ENCODE data around the gene IFNL2. TPM values are rescaled to one million over a fixed set of nuclear protein-coding genes. Genes with fewer than 3 reads are reported as not detected.

The IFNL2 gene
- total RNA-seq, 1 experiment from 2014 or later = not detected

- no peak overlapping the region for H3K4me3 ChIP-seq (ENCODE audit: low read length)
- TF ChIP-seq EZH2 (IDR thresholded peaks at IDR 0.05; ENCODE audit: low read length, unreplicated experiment) = no peak
- TF ChIP-seq EZH2phosphoT487 (IDR thresholded peaks at IDR 0.05; ENCODE audit: borderline replicate concordance, low read length) = no peak
- TF ChIP-seq CTCF (conservative IDR thresholded peaks at IDR 0.05; ENCODE audit: low read depth, low read length) = no peak
- no peak for DNase-seq
- H2AFZ ChIP-seq (ENCODE audit: low read length) = no peak overlapping the region
- H3K4me2 ChIP-seq (ENCODE audit: low read length) = no peak overlapping the region
- no peaks in the 10 kb centered on the region for H3K9me3 ChIP-seq (ENCODE audit: low read length)
- intact Hi-C loops (cut with micrococcal nuclease) = no loop called here
- H3K9ac ChIP-seq (ENCODE audit: low read length) = no peak overlapping the region
- H3K27me3 ChIP-seq (ENCODE audit: low read length) = no peaks in the 10 kb centered on the region
- no peaks in the 10 kb centered on the region for H4K20me1 ChIP-seq (ENCODE audit: low read length)
- H3K27ac ChIP-seq (ENCODE audit: low read length) = no peak overlapping the region
- no peak for ATAC-seq
- no peaks in the 10 kb centered on the region for H3F3A ChIP-seq (ENCODE audit: low read length, unreplicated experiment)
- no TSS peak for BruUV-seq (replicated peaks)
- ChIA-PET CTCF (no interaction called here), POLR2A (ENCODE audit: unreplicated experiment) (no interaction called here)
- H3K79me2 ChIP-seq (ENCODE audit: low read length) = no peaks in the 10 kb centered on the region
- H3K9me2 ChIP-seq (replicated peaks; ENCODE audit: low read length) = no peaks in the 10 kb centered on the region
- H3K4me1 ChIP-seq (ENCODE audit: insufficient read depth, low read length) = no peaks in the 10 kb centered on the region
- H3K36me3 ChIP-seq (ENCODE audit: low read depth, low read length) = no peaks in the 10 kb centered on the region
Observed at GRCh38 chr19:39299832-39300231, 31.6 kb downstream of the IFNL2 start.

GRCh38 chr19:39301021-39301420 is 32.8 kb downstream of the IFNL2 start:
- intact Hi-C loops (cut with micrococcal nuclease) = no loop called here
- no peaks in the 10 kb centered on the region for H3K27me3 ChIP-seq (ENCODE audit: low read length)
- no TSS peak for BruUV-seq (replicated peaks)
- H3K9me3 ChIP-seq (ENCODE audit: low read length) = no peaks in the 10 kb centered on the region
- no peaks in the 10 kb centered on the region for H3K4me1 ChIP-seq (ENCODE audit: insufficient read depth, low read length)
- ATAC-seq = no peak
- H3K9ac ChIP-seq (ENCODE audit: low read length) = no peak overlapping the region
- TF ChIP-seq EZH2phosphoT487 (IDR thresholded peaks at IDR 0.05; ENCODE audit: borderline replicate concordance, low read length) = no peak
- TF ChIP-seq CTCF (conservative IDR thresholded peaks at IDR 0.05; ENCODE audit: low read depth, low read length) = no peak
- TF ChIP-seq EZH2 (IDR thresholded peaks at IDR 0.05; ENCODE audit: low read length, unreplicated experiment) = no peak
- H3K27ac ChIP-seq (ENCODE audit: low read length) = no peak overlapping the region
- H3K4me2 ChIP-seq (ENCODE audit: low read length) = no peak overlapping the region
- POLR2A ChIA-PET (ENCODE audit: unreplicated experiment) = no interaction called here
- no peak overlapping the region for H3K4me3 ChIP-seq (ENCODE audit: low read length)
- DNase-seq = no peak
- no peaks in the 10 kb centered on the region for H3K9me2 ChIP-seq (replicated peaks; ENCODE audit: low read length)
- no peaks in the 10 kb centered on the region for H4K20me1 ChIP-seq (ENCODE audit: low read length)
- H2AFZ ChIP-seq (ENCODE audit: low read length) = no peak overlapping the region
- H3K36me3 ChIP-seq (ENCODE audit: low read depth, low read length) = no peaks in the 10 kb centered on the region
- H3F3A ChIP-seq (ENCODE audit: low read length, unreplicated experiment) = no peaks in the 10 kb centered on the region
- H3K79me2 ChIP-seq (ENCODE audit: low read length) = no peaks in the 10 kb centered on the region
- CTCF ChIA-PET = no interaction called here

- BruUV-seq (replicated peaks) = no TSS peak
- ATAC-seq (no peak), DNase-seq (no peak)
- POLR2A ChIA-PET (ENCODE audit: unreplicated experiment) = no interaction called here
- CTCF ChIA-PET = no interaction called here
- intact Hi-C loops (cut with micrococcal nuclease) = no loop called here
- Histone ChIP-seq H3F3A (ENCODE audit: low read length, unreplicated experiment) (no peaks in the 10 kb centered on the region), H3K9me2 (replicated peaks; ENCODE audit: low read length) (no peaks in the 10 kb centered on the region), H3K4me3 (ENCODE audit: low read length) (no peak overlapping the region), H3K9me3 (ENCODE audit: low read length) (no peaks in the 10 kb centered on the region), H3K4me2 (ENCODE audit: low read length) (no peak overlapping the region), H3K9ac (ENCODE audit: low read length) (no peak overlapping the region), H3K27me3 (ENCODE audit: low read length) (no peaks in the 10 kb centered on the region), H4K20me1 (ENCODE audit: low read length) (no peaks in the 10 kb centered on the region), H3K4me1 (ENCODE audit: insufficient read depth, low read length) (no peaks in the 10 kb centered on the region), H3K79me2 (ENCODE audit: low read length) (no peaks in the 10 kb centered on the region), H3K27ac (ENCODE audit: low read length) (no peak overlapping the region), H3K36me3 (ENCODE audit: low read depth, low read length) (no peaks in the 10 kb centered on the region), H2AFZ (ENCODE audit: low read length) (no peak overlapping the region)
- TF ChIP-seq EZH2 (IDR thresholded peaks at IDR 0.05; ENCODE audit: low read length, unreplicated experiment) (no peak), CTCF (conservative IDR thresholded peaks at IDR 0.05; ENCODE audit: low read depth, low read length) (no peak), EZH2phosphoT487 (IDR thresholded peaks at IDR 0.05; ENCODE audit: borderline replicate concordance, low read length) (no peak)
Observed at GRCh38 chr19:39301562-39301961, 33.4 kb downstream of the IFNL2 start.
